Bronchial epithelial cell (primary cell): ENCODE data around the gene ADORA1. TPM values are rescaled to one million over a fixed set of nuclear protein-coding genes. Genes with fewer than 3 reads are reported as not detected.

ENCODE experiments used
- DNase-seq: peaks from one replicate; pipeline ENCODE4 v3.0.0-alpha.2; 2010; ENCODE audit warnings: low read depth
- FAIRE-seq: peaks from 2 replicates; lab custom pipeline; 2011; peaks lifted over from hg19 to GRCh38; lab: Jason Lieb, UNC
- H3K27me3 ChIP-seq: 2 replicates; pipeline ENCODE4 v1.5.1; 2011; ENCODE audit warnings: low read length; ENCODE audit not compliant: control insufficient read depth, insufficient read depth
- H3K36me3 ChIP-seq: 2 replicates; pipeline ENCODE4 v1.5.1; 2011; ENCODE audit warnings: low read length; ENCODE audit not compliant: control insufficient read depth, insufficient read depth
- H3K4me3 ChIP-seq: 2 replicates; pipeline ENCODE4 v1.5.1; 2011; ENCODE audit warnings: mild to moderate bottlenecking, low read depth, low read length, control low read depth
- CTCF ChIP-seq: IDR thresholded peaks from 2 replicates; pipeline ENCODE4 v1.5.1; 2011; ENCODE audit warnings: mild to moderate bottlenecking, moderate library complexity, low read length, control low read depth, inconsistent platforms; ENCODE audit not compliant: insufficient read depth, severe bottlenecking
- total RNA-seq: library from RNA; depleted of rRNA; stranded (reverse); fragments of >200 nt; gene quantifications from 2 replicates; pipeline ENCODE4 v1.2.1, GENCODE V29; 2014

The ADORA1 gene
- total RNA-seq, 1 donor from 2014 or later: under 0.01 TPM

GRCh38 chr1:203215573-203215972 is 88.0 kb downstream of the ADORA1 start:
- DNase-seq (no peak), FAIRE-seq (peak; percentile 73)
- Histone ChIP-seq H3K27me3 (peaks cover 5% of the 10 kb centered on the region), H3K36me3 (no peaks in the 10 kb centered on the region), H3K4me3 (no peak overlapping the region)
- no peak for TF ChIP-seq CTCF

GRCh38 chr1:203216274-203217138 is 89.0 kb downstream of the ADORA1 start:
- Histone ChIP-seq H3K27me3 (peaks cover 5% of the 10 kb centered on the region), H3K4me3 (no peak overlapping the region), H3K36me3 (no peaks in the 10 kb centered on the region)
- DNase-seq (peak; percentile 66), FAIRE-seq (no peak)
- peak; percentile 69 for TF ChIP-seq CTCF

Other genes starting within 250 kb of the ADORA1 start
- gene RABIF, start 238.6 kb upstream of the ADORA1 start, total RNA-seq: 3.9 and 10.4 TPM in 2 replicates
- 51.1 and 71.6 TPM in 2 replicates for gene KLHL12, start 200.5 kb upstream of the ADORA1 start, total RNA-seq
- 178 and 212 TPM in 2 replicates for gene ADIPOR1, start 169.4 kb upstream of the ADORA1 start, total RNA-seq
- 101 and 112 TPM in 2 replicates for gene CYB5R1, start 160.5 kb upstream of the ADORA1 start, total RNA-seq
- 102 and 126 TPM in 2 replicates for gene TMEM183A, start 120.4 kb upstream of the ADORA1 start, total RNA-seq
- 4.2 and 9.2 TPM in 2 replicates for gene PPFIA4, start 101.2 kb upstream of the ADORA1 start, total RNA-seq
- gene MYOG, start 41.7 kb upstream of the ADORA1 start, total RNA-seq: not detected in 2 replicates
- gene MYBPH, start 48.1 kb downstream of the ADORA1 start, total RNA-seq: not detected in 2 replicates
- gene CHI3L1, start 59.0 kb downstream of the ADORA1 start, total RNA-seq: 0.79 and 1.7 TPM in 2 replicates
- gene CHIT1, start 101.9 kb downstream of the ADORA1 start, total RNA-seq: under 0.01 TPM in 2 replicates
- gene BTG2, start 177.8 kb downstream of the ADORA1 start, total RNA-seq: 12.9 and 25.9 TPM in 2 replicates
- 0.26 TPM in 1 of 2 replicates, not detected in the other for gene FMOD, start 223.4 kb downstream of the ADORA1 start, total RNA-seq